Thymus (tissue), 11 donors: ENCODE results near the gene LSP1. TPM values are rescaled to one million over a fixed set of nuclear protein-coding genes. Genes with fewer than 3 reads are reported as not detected.

Experiments used
- DNase-seq, 9 donors: peaks; one replicate each; pipeline ENCODE4 v3.0.0-alpha.2; 2013; ENCODE audit warnings: low spot score in 9 of 9, low read depth in 6 of 9, missing footprints in 1 of 9
- H3K27ac ChIP-seq, 2 donors: one replicate each; pipeline ENCODE4 v1.5.1; 2013; ENCODE audit warnings: control low read depth in 1 of 2, low read depth in 1 of 2, low read length in 1 of 2, mild to moderate bottlenecking in 1 of 2, moderate library complexity in 1 of 2
- H3K27me3 ChIP-seq, 2 donors: one replicate each; pipeline ENCODE4 v1.5.1; 2013; ENCODE audit warnings: low read length in 1 of 2; ENCODE audit not compliant: control insufficient read depth in 2 of 2, insufficient read depth in 1 of 2
- H3K36me3 ChIP-seq, 2 donors: one replicate each; pipeline ENCODE4 v1.5.1; 2013; ENCODE audit warnings: low read length in 1 of 2, mild to moderate bottlenecking in 1 of 2, moderate library complexity in 1 of 2; ENCODE audit not compliant: control insufficient read depth in 2 of 2, insufficient read depth in 2 of 2
- H3K4me1 ChIP-seq, 2 donors: one replicate each; pipeline ENCODE4 v1.5.1; 2013; ENCODE audit warnings: low read length in 2 of 2; ENCODE audit not compliant: control insufficient read depth in 2 of 2, insufficient read depth in 2 of 2
- H3K4me3 ChIP-seq, 2 donors: one replicate each; pipeline ENCODE4 v1.5.1; 2013; ENCODE audit warnings: low read length in 2 of 2, control low read depth in 1 of 2, mild to moderate bottlenecking in 1 of 2
- H3K9me3 ChIP-seq, 2 donors: one replicate each; pipeline ENCODE4 v1.5.1; 2013; ENCODE audit warnings: low read length in 1 of 2, mild to moderate bottlenecking in 1 of 2; ENCODE audit not compliant: control insufficient read depth in 2 of 2, insufficient read depth in 1 of 2
- WGBS: extraction: QIAGEN DNeasy Blood & Tissue Kit; methylation state at CpG from one replicate; pipeline ENCODE4 v1.1.7; 2013; 5-methylcytosine and 5-hydroxymethylcytosine counted together
- polyA plus RNA-seq: library from polyadenylated mRNA; stranded (reverse); fragments of 200-250 nt; gene quantifications from one replicate; pipeline ENCODE4 v1.2.3, GENCODE V29; 2013
- total RNA-seq: library from RNA; stranded (reverse); fragments of 120-200 nt; gene quantifications from one replicate; pipeline ENCODE4 v1.2.4, GENCODE V29; 2013
- donor health status: healthy.

Gene LSP1
- total and polyA plus RNA-seq, 2 donors: 138 to 179 TPM

DNA sequence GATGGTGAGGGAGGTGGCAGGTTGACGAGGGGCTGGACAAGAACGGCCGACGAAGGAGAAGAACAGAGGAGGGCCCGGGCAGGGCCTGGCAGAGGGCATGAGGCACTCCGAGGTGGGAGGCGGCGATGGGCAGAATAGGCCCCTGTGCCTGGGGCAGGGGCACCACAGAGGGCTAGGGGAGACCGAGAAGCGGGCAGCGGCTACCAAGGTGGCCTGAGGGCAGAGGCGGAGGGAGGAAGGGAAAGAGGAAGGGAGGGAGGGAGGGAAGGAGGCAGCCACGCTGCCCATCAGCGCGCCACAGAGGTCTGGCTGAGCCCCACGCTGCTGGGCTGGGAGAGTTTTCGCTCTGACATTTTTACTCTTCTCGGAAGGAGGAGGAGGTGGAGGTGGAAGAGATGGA, 11.3 kb downstream of the LSP1 start:
- DNase-seq: no peak
- Histone ChIP-seq H3K36me3 (peaks cover 0 to 5% of the 10 kb centered on the region in 2 donors), H3K27ac (no peak overlapping the region), H3K27me3 (no peaks in the 10 kb centered on the region), H3K9me3 (no peaks in the 10 kb centered on the region), H3K4me1 (peaks cover 0 to 6% of the 10 kb centered on the region in 2 donors), H3K4me3 (no peak overlapping the region)
- 94% methylated on average over 18 of the region's 18 CpGs for WGBS

DNA sequence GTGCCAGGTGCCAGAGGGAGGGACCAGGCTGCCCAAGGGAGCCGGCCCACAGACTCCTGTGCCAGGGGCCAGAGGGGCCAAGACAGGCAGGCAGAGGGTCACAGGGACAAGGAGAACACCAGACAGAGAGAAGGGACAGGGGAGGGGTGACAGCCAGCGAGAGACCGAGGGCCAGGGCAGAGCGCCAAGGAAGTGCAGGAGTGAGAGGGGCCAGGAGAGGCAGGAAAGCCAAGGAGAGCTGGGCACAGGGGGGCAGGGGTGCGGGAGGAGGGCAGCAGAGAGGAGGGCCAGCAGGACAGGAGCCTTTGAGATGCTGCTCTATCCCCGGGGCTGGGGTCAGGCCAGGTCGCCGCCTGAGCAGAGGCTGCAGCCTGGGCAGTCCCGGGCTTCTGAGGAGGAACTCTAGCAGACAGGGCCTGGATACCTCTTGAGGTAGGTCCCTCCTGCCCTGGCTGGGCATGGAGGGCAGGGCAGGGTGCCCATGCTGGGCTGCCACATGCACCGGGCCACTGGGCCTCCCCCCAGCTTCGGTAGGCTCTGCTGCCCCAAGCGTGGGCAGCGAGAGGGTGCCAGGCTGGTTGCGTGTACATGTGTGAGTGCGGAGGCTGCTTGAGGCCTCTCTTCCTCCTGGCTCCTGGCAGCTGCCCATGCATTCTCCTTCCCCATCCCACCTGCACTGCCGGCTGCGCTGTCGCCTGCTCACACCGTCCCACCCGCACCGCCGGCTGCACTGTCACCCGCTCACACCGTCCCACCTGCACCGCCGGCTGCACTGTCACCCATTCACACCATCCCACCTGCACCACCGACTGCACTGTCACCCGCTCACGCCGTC, 12.2 kb downstream of the LSP1 start:
- no peak overlapping the region for H3K27ac ChIP-seq
- H3K9me3 ChIP-seq: no peaks in the 10 kb centered on the region
- no peaks in the 10 kb centered on the region for H3K27me3 ChIP-seq
- WGBS: 94% methylated on average over 30 of the region's 30 CpGs
- no peak overlapping the region for H3K4me3 ChIP-seq
- peaks cover 0 to 8% of the 10 kb centered on the region in 2 donors for H3K4me1 ChIP-seq
- no peak for DNase-seq
- peaks cover 0 to 5% of the 10 kb centered on the region in 2 donors for H3K36me3 ChIP-seq

DNA sequence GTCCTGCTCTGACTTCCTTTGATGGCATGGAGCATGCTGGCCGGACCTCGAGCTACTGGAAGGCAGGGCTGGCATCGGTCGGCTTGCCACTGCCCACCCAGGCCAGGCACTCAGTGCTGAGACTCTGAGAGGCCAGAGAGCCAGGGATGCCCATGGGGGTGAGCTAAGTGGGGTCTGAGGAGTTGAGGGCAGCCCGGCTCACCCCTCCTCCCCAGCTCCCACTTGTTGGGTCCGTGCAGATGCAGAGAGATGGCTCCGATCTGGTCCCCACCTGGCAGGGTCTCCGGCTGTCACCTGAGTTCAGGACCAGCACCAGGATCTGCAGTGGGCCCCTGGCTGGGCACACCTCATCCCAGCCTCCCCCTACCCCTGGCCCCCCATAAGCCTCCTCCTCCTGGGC, 13.3 kb downstream of the LSP1 start:
- Histone ChIP-seq H3K36me3 (peaks cover 0 to 5% of the 10 kb centered on the region in 2 donors), H3K9me3 (no peaks in the 10 kb centered on the region)
- WGBS: 92% methylated on average over 8 of the region's 8 CpGs

DNA sequence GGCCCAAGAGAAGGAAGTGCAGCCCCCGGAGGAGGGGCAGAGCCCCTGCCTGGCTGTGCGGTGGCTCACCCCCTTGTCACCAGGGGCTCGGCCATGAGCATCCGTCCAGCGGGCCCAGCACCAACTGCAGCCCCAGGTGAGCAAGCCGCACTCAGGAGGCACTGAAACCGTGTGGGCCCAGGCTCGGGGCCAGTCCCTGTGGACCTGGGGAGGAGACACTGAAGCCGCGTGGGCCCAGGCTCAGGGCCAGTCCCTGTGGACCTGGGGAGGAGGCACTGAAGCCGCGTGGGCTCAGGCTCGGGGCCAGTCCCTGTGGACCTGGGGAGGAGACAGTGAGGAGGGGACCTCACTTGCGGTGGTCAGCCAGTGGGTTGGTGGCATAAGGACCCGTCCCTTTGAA, 13.9 kb downstream of the LSP1 start:
- WGBS: 97% methylated on average over 15 of the region's 15 CpGs
- peaks cover 0 to 5% of the 10 kb centered on the region in 2 donors for H3K36me3 ChIP-seq
- no peak overlapping the region for H3K4me3 ChIP-seq
- no peak for DNase-seq
- H3K4me1 ChIP-seq: peaks cover 0 to 18% of the 10 kb centered on the region in 2 donors
- H3K27me3 ChIP-seq: peaks cover 0 to 11% of the 10 kb centered on the region in 2 donors
- H3K27ac ChIP-seq: no peak overlapping the region
- no peaks in the 10 kb centered on the region for H3K9me3 ChIP-seq

More for the DNA sequence above, 13.3 kb downstream of the LSP1 start:
- no peak overlapping the region for H3K4me3 ChIP-seq
- DNase-seq: no peak
- peaks cover 0 to 9% of the 10 kb centered on the region in 2 donors for H3K27me3 ChIP-seq
- peaks cover 0 to 16% of the 10 kb centered on the region in 2 donors for H3K4me1 ChIP-seq
- H3K27ac ChIP-seq: no peak overlapping the region

DNA sequence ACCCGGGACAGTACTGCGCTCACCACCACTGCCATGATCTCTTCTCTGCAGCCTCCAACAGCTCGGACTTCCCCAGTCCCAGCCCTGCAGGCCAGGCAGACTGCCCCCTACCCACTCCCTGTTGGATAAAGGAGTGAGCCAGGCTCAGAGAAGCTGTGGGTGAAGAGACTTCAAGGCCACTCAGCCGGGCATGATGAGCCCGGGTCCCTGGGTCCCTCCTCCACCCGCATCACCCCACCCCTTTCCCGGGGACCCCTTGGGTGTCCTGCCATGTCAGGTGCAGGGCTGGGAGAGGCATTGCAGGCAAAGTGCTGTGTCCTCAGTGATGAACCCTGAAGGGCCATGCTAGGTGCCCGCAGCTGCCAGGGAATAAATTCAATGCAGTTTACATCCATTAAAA, 14.5 kb downstream of the LSP1 start:
- peaks cover 0 to 5% of the 10 kb centered on the region in 2 donors for H3K36me3 ChIP-seq
- no peak for DNase-seq
- peaks cover 0 to 11% of the 10 kb centered on the region in 2 donors for H3K27me3 ChIP-seq
- H3K4me3 ChIP-seq: no peak overlapping the region
- 96% methylated on average over 8 of the region's 8 CpGs for WGBS
- H3K9me3 ChIP-seq: no peaks in the 10 kb centered on the region
- H3K4me1 ChIP-seq: peaks cover 0 to 18% of the 10 kb centered on the region in 2 donors
- H3K27ac ChIP-seq: no peak overlapping the region

DNA sequence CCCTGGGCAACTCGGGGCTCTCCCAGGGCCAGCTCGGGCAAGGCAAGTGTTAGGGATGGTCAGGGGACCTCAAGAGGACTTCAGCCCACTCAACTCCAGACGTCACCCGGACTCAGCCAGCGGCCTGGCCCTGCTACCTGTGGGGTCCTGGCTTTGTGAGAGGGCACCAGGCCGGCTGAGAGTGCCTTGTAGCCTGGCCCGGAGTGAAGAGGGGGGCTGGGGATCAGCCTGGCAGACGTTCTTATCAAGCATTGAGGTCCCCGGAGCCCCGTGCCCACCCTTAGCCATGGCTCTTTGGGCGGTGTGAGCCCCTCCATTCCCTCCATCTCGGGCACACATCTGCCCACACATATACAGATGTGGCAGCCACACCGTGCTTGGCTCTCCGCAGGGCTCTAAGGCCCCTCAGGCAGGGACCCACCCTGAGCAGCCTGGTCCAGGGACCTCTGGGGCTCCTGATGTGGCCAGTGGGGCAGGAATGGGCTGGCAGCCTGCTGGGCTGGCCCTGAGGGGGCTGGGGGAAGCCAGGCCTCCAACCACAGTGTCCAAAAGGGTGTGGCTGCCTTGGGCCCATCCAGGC, 15.3 kb downstream of the LSP1 start:
- Histone ChIP-seq H3K36me3 (peaks cover 0 to 5% of the 10 kb centered on the region in 2 donors), H3K4me3 (no peak overlapping the region), H3K27ac (no peak overlapping the region), H3K27me3 (peaks cover 0 to 11% of the 10 kb centered on the region in 2 donors), H3K4me1 (peaks cover 0 to 15% of the 10 kb centered on the region in 2 donors), H3K9me3 (no peaks in the 10 kb centered on the region)
- no peak for DNase-seq
- 96% methylated on average over 14 of the region's 14 CpGs for WGBS

DNA sequence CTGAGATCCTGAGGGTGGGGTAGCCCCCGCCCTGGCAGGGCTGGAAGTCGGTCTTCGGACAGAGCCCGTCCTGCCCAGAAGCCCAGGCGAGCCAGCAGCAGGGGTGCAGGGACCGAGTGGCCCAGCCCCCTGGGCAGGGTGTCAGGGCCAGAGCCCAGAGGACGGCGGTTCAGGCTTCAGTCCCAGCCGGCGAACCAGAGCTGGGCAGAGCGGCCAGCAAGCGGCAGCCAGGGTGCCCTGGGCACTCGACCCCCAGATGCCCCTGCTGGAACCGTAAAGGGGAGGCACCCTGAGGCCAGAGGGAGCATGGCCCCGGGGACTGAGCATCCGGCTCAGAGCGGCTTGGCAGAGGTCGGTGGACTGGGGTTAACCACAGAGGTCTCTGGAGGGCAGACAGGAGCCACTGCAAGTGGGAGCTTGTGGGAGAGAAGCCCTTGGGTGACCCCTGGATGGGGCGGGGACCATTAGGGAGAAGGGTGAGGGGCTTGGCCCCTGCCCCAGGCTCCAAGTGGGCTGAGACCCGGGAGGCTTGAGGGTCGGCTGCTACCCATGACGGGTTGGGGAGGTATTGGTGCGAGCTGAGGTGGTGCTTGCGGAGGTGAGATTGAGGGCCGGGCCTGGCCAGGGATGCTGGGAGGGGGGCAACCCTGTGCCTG, 15.9 kb downstream of the LSP1 start:
- H3K4me1 ChIP-seq: peaks cover 0 to 15% of the 10 kb centered on the region in 2 donors
- WGBS: 91% methylated on average over 25 of the region's 25 CpGs
- DNase-seq: no peak

DNA sequence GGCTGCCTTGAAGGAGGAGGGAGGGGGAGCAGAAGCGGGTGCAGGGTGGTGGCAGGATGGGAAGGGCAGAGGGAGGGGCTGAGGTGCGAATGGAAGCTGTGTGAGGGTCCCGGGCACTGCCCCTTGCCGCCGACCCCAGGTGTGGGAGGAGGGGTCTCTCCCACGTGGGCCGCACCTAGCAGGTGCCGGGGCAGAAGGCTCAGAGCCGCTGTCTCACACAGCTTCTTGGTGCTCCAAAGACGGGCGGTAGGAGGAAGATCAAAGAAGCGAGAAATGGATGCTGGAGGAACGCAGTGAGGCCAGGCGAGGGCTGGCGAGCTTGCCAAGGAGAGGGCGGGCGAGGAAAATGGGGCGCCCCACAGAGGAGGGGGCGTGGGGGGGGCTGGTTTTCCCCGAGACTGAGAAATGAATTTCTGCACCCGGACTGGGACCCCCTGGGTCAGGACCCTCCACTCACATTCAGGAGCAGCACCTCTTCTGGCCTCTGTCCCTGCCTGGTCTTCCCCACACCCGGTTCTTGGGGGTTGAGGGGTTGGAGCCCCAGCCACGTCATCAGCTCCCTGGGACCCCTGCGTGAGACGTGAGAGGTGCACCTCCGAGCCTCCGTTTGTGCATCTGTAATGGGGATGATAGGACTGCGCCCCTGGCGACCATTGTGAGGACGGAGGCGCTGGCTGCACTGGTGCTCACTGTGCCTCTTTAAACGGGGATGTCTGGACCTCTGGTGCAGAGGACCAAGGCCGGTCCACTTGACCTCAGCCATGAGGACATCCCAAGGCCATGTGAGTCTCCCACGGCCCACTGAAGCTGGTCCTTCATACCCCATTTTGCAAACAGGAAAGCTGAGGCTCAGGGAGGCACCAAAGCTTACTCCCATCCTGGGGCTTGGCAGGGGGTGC, 16.8 kb downstream of the LSP1 start:
- H3K4me3 ChIP-seq: no peak overlapping the region
- no peak overlapping the region for H3K27ac ChIP-seq
- no peaks in the 10 kb centered on the region for H3K9me3 ChIP-seq
- H3K4me1 ChIP-seq: peaks cover 0 to 14% of the 10 kb centered on the region in 2 donors
- peaks cover 0 to 11% of the 10 kb centered on the region in 2 donors for H3K27me3 ChIP-seq
- DNase-seq: no peak
- 90% methylated on average over 34 of the region's 34 CpGs for WGBS
- peaks cover 0 to 5% of the 10 kb centered on the region in 2 donors for H3K36me3 ChIP-seq

More for the DNA sequence above, 15.9 kb downstream of the LSP1 start:
- peaks cover 0 to 11% of the 10 kb centered on the region in 2 donors for H3K27me3 ChIP-seq
- H3K27ac ChIP-seq: no peak overlapping the region
- H3K9me3 ChIP-seq: no peaks in the 10 kb centered on the region
- H3K4me3 ChIP-seq: no peak overlapping the region
- peaks cover 0 to 5% of the 10 kb centered on the region in 2 donors for H3K36me3 ChIP-seq
